Measurements from ENCODE around the gene KCNJ13. TPM values are rescaled to one million over a fixed set of nuclear protein-coding genes. Genes with fewer than 3 reads are reported as not detected.

KCNJ13 gene
- total RNA-seq, 1 experiment from 2014 or later = not detected

- H2AFZ ChIP-seq = no peak overlapping the region
- intact Hi-C loops (cut with micrococcal nuclease; ENCODE audit: unreplicated experiment) = no loop called here
- no peaks in the 10 kb centered on the region for H3K9me3 ChIP-seq (ENCODE audit: insufficient read depth, low read depth)
- peaks cover 70% of the 10 kb centered on the region for H3K36me3 ChIP-seq (ENCODE audit: low read depth)
- no peak for DNase-seq
- H3K4me2 ChIP-seq = no peak overlapping the region
- no peak overlapping the region for H3K4me3 ChIP-seq
- H3K27me3 ChIP-seq (ENCODE audit: insufficient read depth, low read depth) = no peaks in the 10 kb centered on the region
- peaks cover 12% of the 10 kb centered on the region; the same call in 1 of the 2 replicates for H3F3A ChIP-seq (ENCODE audit: insufficient read depth, low read depth)
- ChIA-PET CTCF (no interaction called here), POLR2A (ENCODE audit: unreplicated experiment) (no interaction called here)
- no peak for TF ChIP-seq EZH2 (IDR thresholded peaks at IDR 0.05; ENCODE audit: low read depth)
- TF ChIP-seq, protein P1, sequence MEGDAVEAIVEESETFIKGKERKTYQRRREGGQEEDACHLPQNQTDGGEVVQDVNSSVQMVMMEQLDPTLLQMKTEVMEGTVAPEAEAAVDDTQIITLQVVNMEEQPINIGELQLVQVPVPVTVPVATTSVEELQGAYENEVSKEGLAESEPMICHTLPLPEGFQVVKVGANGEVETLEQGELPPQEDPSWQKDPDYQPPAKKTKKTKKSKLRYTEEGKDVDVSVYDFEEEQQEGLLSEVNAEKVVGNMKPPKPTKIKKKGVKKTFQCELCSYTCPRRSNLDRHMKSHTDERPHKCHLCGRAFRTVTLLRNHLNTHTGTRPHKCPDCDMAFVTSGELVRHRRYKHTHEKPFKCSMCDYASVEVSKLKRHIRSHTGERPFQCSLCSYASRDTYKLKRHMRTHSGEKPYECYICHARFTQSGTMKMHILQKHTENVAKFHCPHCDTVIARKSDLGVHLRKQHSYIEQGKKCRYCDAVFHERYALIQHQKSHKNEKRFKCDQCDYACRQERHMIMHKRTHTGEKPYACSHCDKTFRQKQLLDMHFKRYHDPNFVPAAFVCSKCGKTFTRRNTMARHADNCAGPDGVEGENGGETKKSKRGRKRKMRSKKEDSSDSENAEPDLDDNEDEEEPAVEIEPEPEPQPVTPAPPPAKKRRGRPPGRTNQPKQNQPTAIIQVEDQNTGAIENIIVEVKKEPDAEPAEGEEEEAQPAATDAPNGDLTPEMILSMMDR (conservative IDR thresholded peaks at IDR 0.05) = no peak
- H4K20me1 ChIP-seq (ENCODE audit: insufficient read depth) = peaks cover 18% of the 10 kb centered on the region; the same call in 1 of the 2 replicates
- BruUV-seq (replicated peaks) = no TSS peak
- no peaks in the 10 kb centered on the region for H3K79me2 ChIP-seq (ENCODE audit: low read depth)
- H3K9me2 ChIP-seq (ENCODE audit: insufficient read depth) = no peaks in the 10 kb centered on the region
- H3K27ac ChIP-seq = no peak overlapping the region
- H3K4me1 ChIP-seq (replicated peaks; ENCODE audit: insufficient read depth) = no peaks in the 10 kb centered on the region
These were observed 8.5 kb downstream of the KCNJ13 start for GRCh38 chr2:232767866-232768265.

DNA sequence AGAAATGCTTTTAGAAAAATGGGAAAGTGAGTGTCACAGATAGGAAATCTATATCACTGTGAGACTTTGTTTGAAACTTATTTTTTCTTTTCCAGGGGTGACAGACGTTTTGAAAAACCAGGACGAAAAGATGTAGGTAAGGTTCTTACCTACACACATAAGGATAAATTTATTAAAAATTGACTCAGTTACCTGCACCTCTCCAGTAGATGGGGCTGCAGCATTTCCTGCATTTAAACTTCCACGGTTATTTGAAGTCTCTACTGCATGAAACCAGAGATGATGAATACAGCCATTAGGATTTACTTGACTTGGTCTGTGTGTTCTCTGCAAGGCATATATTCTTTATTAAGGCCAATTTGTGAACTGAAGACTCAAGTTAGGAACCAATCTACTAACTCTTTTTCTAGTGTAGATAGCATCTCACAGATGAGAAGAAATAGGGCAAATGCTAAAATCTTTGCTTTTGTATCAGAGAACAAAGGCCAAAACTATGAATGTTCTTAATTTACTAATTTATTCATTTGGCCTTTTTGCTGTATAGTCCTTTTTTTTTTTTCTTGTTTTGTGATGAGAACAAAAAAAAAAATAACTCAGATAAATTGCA lies 15.0 kb downstream of the KCNJ13 start:
- Histone ChIP-seq H3K9me3 (ENCODE audit: insufficient read depth, low read depth) (no peaks in the 10 kb centered on the region), H3F3A (ENCODE audit: insufficient read depth, low read depth) (peaks cover 23% of the 10 kb centered on the region), H3K27me3 (ENCODE audit: insufficient read depth, low read depth) (no peaks in the 10 kb centered on the region), H3K27ac (no peak overlapping the region), H3K9me2 (ENCODE audit: insufficient read depth) (no peaks in the 10 kb centered on the region), H3K4me1 (replicated peaks; ENCODE audit: insufficient read depth) (no peaks in the 10 kb centered on the region), H4K20me1 (ENCODE audit: insufficient read depth) (peaks cover 4% of the 10 kb centered on the region; the same call in 1 of the 2 replicates), H3K4me3 (no peak overlapping the region), H3K79me2 (ENCODE audit: low read depth) (no peaks in the 10 kb centered on the region), H3K36me3 (ENCODE audit: low read depth) (peaks cover 47% of the 10 kb centered on the region), H3K4me2 (no peak overlapping the region), H2AFZ (no peak overlapping the region)
- CTCF ChIA-PET = interaction anchor here (0.7 kb wide), 1 partner anchor 601 kb away, joined by 7 read pairs; no protein-coding TSS in a partner anchor
- TF ChIP-seq, protein P1 (conservative IDR thresholded peaks at IDR 0.05) = peak; percentile 85
- TF ChIP-seq EZH2 (IDR thresholded peaks at IDR 0.05; ENCODE audit: low read depth) = no peak
- intact Hi-C loops (cut with micrococcal nuclease; ENCODE audit: unreplicated experiment) = loop anchor here (1.0 to 5.0 kb wide), 3 partner anchors 56 to 682 kb away; partner anchors contain the start of gene ATG16L1
- no TSS peak for BruUV-seq (replicated peaks)
- DNase-seq = peak; percentile 47 to 71
- POLR2A ChIA-PET (ENCODE audit: unreplicated experiment) = no interaction called here

DNA sequence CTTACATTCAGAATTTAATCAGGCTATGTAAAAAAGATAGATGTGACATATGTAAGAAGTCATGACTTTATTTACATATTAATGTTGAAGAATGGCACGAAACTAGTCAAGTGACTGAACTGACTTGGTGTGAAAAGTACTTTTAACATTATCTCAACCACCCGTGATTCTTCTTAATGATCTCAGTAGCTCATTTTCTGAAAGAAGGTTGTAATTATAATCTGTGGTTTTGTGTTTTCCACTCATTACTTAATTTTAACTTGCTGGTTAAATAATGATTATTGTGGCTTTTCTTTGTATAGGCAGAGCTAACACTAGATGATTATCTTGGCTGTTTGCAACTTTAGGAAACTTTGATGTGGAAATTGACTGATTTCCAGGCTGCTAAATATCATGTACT lies 18.5 kb downstream of the KCNJ13 start:
- intact Hi-C loops (cut with micrococcal nuclease; ENCODE audit: unreplicated experiment) = no loop called here
- CTCF ChIA-PET = interaction anchor here (0.7 kb wide), 1 partner anchor 79 kb away, joined by 14 read pairs; no protein-coding TSS in a partner anchor

More for the DNA sequence above, 18.5 kb downstream of the KCNJ13 start:
- peaks cover 23% of the 10 kb centered on the region for H3F3A ChIP-seq (ENCODE audit: insufficient read depth, low read depth)
- no peak overlapping the region for H3K4me3 ChIP-seq
- H3K27me3 ChIP-seq (ENCODE audit: insufficient read depth, low read depth) = no peaks in the 10 kb centered on the region
- TF ChIP-seq EZH2 (IDR thresholded peaks at IDR 0.05; ENCODE audit: low read depth) = no peak
- H4K20me1 ChIP-seq (ENCODE audit: insufficient read depth) = peaks cover 13% of the 10 kb centered on the region
- no peak for DNase-seq
- peaks cover 51% of the 10 kb centered on the region for H3K36me3 ChIP-seq (ENCODE audit: low read depth)
- H3K9me3 ChIP-seq (ENCODE audit: insufficient read depth, low read depth) = no peaks in the 10 kb centered on the region
- no peaks in the 10 kb centered on the region for H3K9me2 ChIP-seq (ENCODE audit: insufficient read depth)
- no peaks in the 10 kb centered on the region for H3K79me2 ChIP-seq (ENCODE audit: low read depth)
- H3K27ac ChIP-seq = no peak overlapping the region
- H3K4me2 ChIP-seq = no peak overlapping the region
- no peaks in the 10 kb centered on the region for H3K4me1 ChIP-seq (replicated peaks; ENCODE audit: insufficient read depth)
- POLR2A ChIA-PET (ENCODE audit: unreplicated experiment) = no interaction called here
- H2AFZ ChIP-seq = no peak overlapping the region
- BruUV-seq (replicated peaks) = no TSS peak
